Endometrium (tissue), 2 donors: ENCODE data around the gene APOA5.
"Not testable (repeated sequence)": the region's sequence is repeated elsewhere in the genome, so short reads cannot be mapped to it uniquely, and the experiment has no call there.

Experiments
- FAIRE-seq: peaks from 2 replicates; lab custom pipeline; 2012; peaks lifted over from hg19 to GRCh38; lab: Jason Lieb, UNC
- donor health status: control.
- donor health status: control.

APOA5 gene

DNA sequence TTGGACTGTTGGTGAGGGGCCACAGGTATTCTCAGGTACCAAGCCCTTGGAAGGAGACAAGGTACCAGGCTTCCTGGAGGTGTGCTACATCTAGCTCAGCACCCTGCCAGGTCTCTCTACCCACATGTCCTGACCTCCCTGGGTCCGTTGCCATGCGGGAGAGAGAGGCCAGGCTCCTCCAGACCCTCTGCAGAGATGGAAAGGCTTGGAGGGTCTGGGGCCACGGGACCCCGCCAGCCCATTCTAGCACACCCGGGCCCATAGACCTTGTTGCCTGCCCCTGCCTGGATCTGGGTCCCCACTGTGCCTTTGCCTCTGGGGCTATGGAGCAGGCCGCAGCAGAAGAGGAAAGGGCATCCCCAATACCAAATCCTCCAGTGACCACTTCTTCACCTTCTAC lies 35.8 kb upstream of the APOA5 start:
- FAIRE-seq: no peak

- FAIRE-seq: no peak
Measured at GRCh38 chr11:116826751-116827431, 35.2 kb upstream of the APOA5 start.

DNA sequence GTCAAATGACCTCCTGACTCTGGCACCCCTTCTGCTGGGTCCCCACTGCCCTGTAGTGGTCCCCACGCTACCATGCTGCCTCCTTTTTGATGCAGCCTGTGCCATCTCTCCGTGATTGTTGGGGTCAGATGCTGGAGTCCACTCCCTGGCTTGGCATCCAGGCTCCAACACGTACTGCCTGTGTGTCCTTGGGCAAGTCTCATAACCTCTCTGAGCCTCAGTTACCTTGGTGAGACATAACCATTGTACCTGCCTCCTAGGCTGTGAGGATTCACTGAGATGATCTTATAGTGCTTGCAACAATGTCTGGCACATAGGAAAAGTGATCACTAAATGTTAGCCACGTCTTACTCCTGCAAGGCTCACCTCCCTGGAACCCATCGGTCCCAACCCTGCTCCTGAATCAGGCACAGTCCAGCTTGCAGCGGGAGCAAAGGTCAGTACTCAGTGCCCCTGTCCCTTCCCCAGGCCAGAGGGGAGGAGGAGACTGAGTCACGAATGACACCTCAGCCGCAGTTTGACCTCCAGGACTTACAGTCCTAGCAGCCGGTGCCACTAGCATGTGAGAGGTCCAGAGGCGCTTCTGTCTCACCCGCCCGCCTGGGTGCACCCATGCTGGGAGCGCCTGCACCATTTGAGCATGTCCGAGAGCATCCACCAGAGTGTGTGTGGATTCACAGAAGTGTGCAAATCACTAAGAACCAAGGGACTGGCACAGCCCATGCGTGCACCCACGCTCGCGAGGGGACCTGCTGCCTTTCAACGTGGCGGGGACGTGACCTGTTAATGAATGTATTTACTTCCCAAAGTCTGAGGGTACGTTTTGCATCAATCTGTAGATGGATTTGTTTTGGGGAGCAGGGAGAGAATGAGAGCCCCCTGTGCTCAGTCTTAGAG lies 34.4 kb upstream of the APOA5 start:
- no peak for FAIRE-seq

GRCh38 chr11:116825434-116825833 lies 33.8 kb upstream of the APOA5 start:
- FAIRE-seq: no peak

DNA sequence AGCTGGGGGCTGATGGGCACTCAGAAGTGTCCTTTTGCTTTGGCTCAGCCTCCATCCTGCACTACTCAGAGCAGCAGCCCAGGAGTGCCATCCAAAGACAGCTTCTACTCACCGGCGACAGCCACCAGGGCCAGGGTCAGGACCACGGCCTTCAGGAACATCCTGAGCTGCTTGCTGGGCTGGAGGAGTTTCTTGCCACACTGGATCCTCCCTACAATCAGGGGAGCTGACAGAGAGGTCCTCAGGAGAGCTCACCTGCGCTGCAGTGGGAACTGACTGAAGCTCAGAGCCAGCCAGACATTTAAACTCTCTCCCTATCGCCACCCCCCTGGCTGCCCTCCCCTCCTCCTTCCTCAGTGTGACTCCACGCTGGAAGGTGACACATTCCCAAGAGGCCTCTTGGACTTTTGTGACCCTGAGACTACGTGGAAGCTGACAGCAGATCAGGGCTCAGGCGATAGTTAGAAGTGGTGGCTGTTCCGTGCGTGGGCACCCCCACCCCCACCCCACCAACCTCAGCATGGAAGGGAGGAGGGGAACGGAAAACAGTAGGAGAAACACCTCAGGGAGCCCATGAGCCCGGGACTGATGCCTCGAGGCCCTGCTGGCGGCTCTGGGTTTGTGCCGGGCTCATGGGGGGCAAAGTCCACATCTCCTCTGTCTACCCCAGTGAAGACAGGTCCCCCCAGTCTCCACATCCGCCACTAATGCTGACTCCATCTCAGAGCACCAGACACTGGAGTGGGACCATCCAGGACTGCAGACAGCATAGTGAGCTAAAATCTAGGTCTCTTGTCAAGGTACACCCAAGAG lies 31.6 kb upstream of the APOA5 start, which contains the start of gene APOA4:
Gene APOA4, minus strand, starts transcription at position 274 of the 813 bp plus-strand sequence. Its CDS starts 113 bp downstream, at position 161.
- FAIRE-seq: no peak

DNA sequence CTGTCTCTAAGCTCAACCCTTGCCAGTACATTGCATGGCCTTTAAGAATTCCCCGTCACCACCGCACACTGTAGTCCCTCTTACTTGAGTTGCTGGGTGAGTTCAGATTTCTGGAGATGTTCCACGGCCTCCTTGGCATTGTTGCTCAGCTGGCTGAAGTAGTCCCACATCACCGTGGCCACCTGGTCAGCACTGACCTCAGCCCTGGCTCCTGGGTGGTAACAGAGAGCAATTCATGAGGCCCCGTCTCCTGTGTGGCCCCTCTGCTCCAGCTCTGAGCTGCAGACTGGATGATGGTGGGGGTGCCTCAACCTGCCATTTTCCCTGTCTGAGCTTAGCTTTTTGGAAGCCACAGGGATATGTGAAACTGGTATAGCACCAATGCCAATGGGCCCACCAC lies 30.9 kb upstream of the APOA5 start:
- FAIRE-seq: no peak

DNA sequence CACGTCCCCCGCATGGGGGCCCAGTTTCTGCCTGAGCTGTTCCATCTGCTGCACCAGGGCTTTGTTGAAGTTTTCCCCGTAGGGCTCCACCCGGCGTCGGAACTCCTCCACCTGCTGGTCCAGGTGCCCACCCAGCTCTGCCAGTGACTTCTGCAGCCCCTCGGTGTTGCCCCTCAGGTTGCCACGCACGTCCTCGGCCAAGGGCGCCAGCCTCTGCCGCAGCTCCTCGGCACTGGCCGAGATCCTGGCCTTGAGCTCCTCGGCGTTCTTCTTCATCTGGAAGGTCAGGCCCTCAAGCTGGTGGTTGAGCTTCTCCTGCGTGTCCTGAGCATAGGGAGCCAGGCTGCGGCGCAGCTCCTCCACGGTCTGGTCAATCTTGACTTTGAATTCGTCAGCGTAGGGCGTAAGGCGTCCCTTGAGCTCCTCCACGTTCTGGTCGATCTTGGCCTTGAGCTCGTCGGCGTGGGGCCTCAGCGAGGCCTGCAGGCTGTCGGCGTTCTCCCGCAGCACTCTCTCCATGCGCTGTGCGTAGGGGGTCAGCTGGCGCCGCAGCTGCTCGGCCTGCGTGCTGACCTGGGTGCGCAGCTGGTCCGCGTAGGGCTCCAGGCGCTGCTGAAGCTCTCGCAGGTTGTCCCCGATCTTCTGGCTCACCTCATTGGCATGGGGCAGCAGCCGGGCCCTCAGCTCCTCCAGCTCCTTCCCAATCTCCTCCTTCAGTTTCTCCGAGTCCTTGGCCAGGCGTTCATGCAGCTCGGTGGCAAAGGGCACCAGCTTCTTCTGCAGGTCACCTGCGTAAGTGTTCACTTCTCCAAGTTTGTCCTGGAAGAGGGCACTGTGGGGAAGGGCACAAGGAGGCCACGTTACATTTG lies 29.6 kb upstream of the APOA5 start:
- no peak for FAIRE-seq

DNA sequence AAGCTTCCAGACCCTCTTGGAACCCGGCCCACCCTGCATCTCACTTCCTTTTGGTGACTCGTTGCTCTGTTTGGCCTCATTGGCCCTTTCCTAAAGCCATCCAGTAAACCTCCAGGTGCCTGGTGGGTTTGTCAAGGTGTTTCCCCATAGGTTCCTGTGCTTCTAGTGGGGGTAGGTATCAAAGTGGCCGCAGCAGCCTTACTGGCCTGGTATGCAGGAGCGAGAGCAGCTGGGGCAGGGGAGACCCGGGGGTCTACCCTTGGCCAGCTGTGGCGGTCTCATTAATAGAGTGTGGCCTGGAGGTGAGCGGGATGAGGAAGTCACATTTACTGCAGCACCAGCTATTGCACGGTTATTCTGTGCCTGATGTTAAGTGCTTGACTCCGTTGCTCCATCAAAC lies 27.4 kb upstream of the APOA5 start:
- FAIRE-seq: no peak

- no peak for FAIRE-seq
Measured at GRCh38 chr11:116814502-116814901, 22.8 kb upstream of the APOA5 start.

DNA sequence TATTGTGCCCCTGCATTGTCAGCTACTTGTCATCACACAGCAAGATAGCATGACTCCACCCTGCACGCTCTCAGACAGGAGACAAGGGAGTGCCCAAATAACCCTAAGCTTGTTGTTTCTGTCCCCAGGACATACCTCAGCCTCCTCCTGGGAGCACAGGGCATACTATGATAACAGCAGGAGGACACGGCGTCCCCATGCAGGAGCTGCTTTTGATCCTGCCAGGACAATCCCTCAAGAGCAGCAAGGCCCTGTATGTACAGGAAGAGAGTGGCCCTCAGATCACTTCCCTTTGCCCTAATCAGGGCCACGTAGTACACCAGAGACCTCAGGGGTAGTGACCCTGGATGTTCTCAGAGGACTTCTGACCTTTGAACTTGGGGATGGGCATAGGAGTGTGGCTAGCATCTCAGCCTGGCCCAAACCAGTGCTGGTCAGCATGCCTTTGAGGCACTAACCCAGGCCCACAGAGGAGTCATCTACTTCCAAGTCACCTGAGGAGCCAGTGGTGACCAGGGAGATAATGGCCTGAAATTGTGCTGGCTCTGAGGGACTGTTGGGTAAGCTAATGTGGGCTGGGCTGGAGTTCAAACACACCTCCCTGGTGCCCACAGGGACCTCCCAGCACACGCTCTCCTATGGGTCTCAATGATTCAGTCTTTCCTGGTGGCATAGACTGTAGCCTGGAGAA lies 22.2 kb upstream of the APOA5 start:
- FAIRE-seq: no peak

- FAIRE-seq: no peak
Measured at GRCh38 chr11:116813170-116813569, 21.5 kb upstream of the APOA5 start.

DNA sequence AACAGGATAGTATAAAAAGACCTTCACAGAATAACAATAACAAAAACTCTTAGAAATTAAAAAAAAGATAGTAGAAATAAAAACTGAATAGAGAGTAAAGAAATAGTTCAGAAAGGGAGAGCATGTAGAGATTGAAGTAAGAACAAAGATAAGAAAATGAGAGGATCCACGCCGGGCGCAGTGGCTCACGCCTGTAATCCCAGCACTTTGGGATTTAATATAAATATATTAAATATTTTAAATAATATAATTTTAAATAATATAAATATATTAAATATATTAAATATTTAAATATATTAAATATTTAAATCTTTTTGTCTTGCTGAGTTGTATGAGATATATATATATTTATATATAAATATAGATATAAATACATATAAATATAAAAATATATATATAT lies 20.4 kb upstream of the APOA5 start:
- FAIRE-seq: peak; percentile 89

- FAIRE-seq: no peak
Measured at GRCh38 chr11:116811194-116811593, 19.5 kb upstream of the APOA5 start.

DNA sequence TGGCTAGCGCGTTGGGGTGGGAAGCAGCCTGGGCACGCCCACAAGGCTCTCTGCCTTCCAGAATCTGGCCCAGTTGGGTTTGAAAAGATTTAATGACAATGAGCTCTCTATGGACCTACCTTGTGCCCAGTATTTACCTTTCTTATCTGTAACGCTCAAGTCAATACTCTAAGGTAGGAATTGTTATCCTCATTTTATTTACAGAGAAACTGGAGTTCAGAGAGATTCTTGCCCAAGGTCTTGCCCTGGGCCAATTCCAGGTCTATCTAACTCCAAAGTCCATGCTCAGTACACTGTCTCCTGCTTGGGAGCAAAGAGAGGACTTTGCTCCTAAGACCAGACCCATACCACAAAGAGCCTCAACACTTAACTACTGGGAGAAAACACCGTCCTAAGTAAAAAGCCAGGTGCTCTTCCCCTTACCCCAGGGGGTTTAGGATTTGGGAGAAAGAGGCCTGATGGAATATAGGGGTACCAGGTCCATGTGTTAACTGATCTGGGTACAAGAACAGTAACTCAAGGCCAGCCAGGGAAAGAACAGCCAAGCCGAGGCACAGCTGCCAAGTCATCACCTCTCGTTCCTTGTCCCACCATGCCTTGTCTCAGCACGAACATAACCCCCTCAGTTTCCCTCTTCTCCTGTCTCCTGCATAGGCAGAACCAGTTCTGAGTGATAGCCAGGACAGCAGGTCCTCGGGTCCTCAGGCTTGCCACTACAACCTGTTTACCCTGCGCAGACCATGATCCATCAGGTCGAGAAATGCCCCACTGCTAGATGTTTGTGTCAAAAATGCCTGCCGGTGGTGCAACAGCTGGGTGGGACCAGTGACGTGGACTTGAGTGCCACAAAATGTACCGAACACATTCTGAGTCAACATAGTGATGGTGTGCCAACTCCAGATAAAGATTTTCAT lies 16.8 kb upstream of the APOA5 start:
- FAIRE-seq: no peak

DNA sequence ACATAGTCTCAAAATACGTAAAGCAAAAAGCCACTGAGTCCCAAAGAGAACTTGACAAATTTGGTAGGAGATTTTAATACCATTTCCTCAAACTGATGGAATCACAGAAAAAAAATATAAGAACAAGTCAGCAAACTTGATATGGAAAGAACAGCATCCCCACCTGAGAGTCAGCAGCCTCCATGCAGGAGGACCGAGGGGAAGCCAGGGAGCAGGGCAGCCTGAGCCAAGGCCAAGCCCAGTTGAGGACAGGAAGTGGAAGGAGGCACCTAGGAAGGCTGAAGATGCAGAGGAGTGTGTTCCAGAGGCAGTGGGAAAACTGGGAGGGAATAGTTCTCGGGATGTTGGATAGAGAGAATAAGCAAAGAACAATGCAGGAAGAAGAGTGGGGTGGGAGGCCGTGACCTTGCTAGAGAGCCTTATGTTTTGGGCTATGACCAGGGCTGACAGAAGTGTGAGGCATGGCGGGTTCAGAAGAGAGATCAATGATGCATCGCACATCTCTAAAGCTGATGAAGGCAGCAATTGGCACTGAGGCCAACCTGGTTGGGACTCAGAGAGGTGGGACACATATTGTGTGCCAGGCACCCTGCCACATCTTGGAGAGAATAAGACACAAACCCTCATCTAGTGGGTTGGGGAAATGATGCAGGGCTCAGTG lies 16.1 kb upstream of the APOA5 start:
- no peak for FAIRE-seq

GRCh38 chr11:116804001-116804400 lies 12.3 kb upstream of the APOA5 start:
- no peak for FAIRE-seq

GRCh38 chr11:116801662-116802061 lies 10.0 kb upstream of the APOA5 start:
- not testable (repeated sequence) for FAIRE-seq

- FAIRE-seq: no peak
Measured at GRCh38 chr11:116800610-116801009, 8.9 kb upstream of the APOA5 start.

DNA sequence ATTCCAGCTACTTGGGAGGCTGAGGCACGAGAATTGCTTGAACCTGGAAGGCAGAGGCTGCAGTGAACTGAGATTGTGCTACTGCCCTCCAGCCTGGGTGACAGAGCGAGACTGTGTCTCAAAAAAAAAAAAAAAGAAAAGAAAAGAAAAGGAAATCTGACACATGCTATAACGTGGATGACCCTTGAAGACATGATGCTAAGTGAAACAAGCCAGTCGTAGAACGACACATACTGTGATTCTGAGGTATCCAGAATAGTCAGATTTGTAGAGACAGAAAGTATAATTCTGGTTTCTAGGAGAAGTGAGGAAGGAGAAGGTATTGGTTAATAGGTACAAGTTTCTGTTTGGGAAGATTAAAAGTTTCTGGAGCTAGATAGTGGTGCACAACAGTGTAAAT lies 6.7 kb upstream of the APOA5 start:
- no peak for FAIRE-seq
